HG03354 (cell line): ENCODE data around the gene USP40.
A peak's percentile ranks its signal among the peaks of the same experiment; 100 is the strongest.

Experiments used
- ATAC-seq: cut with Tn5 transposase; IDR thresholded peaks from one replicate; pipeline ENCODE4 v1.9.1; 2021; ENCODE audit warnings: mild to moderate bottlenecking; ENCODE audit not compliant: unreplicated experiment, poor library complexity, severe bottlenecking

The USP40 gene

GRCh38 chr2:233563663-233564430 is 2.7 kb downstream of the USP40 start:
- ATAC-seq = no peak

GRCh38 chr2:233556881-233557736 is 9.5 kb downstream of the USP40 start:
- no peak for ATAC-seq

GRCh38 chr2:233553366-233553765 is 13.2 kb downstream of the USP40 start:
- ATAC-seq = no peak

- no peak for ATAC-seq
Measured at GRCh38 chr2:233551491-233551890, 15.1 kb downstream of the USP40 start.

GRCh38 chr2:233546774-233547173 is 19.8 kb downstream of the USP40 start:
- ATAC-seq = no peak

GRCh38 chr2:233546101-233546500 is 20.5 kb downstream of the USP40 start:
- ATAC-seq = no peak

- no peak for ATAC-seq
Measured at GRCh38 chr2:233544200-233544610, 22.4 kb downstream of the USP40 start.

GRCh38 chr2:233542507-233542906 is 24.1 kb downstream of the USP40 start:
- ATAC-seq = no peak

- ATAC-seq = no peak
Measured at GRCh38 chr2:233538741-233539140, 27.8 kb downstream of the USP40 start.

- no peak for ATAC-seq
Measured at GRCh38 chr2:233535271-233535670, 31.3 kb downstream of the USP40 start.

GRCh38 chr2:233532971-233533370 is 33.6 kb downstream of the USP40 start:
- ATAC-seq = no peak

GRCh38 chr2:233531955-233532354 is 34.6 kb downstream of the USP40 start:
- no peak for ATAC-seq

GRCh38 chr2:233530381-233530780 is 36.2 kb downstream of the USP40 start:
- ATAC-seq = no peak

GRCh38 chr2:233528182-233528581 is 38.4 kb downstream of the USP40 start:
- no peak for ATAC-seq

- no peak for ATAC-seq
Measured at GRCh38 chr2:233525791-233526190, 40.8 kb downstream of the USP40 start.

GRCh38 chr2:233519787-233520611 is 46.6 kb downstream of the USP40 start:
- ATAC-seq = peak; percentile 97

- peak; percentile 50 for ATAC-seq
Measured at GRCh38 chr2:233513953-233514655, 52.5 kb downstream of the USP40 start.

GRCh38 chr2:233503947-233504637 is 62.5 kb downstream of the USP40 start:
- ATAC-seq = peak; percentile 61

GRCh38 chr2:233503481-233503880 is 63.1 kb downstream of the USP40 start:
- no peak for ATAC-seq
